Superior temporal gyrus (tissue), 1 donor: ENCODE results near the gene TP53I11.

Source experiments
- DNase-seq: peaks from one replicate; pipeline ENCODE4 v3.0.0-alpha.2; 2016; ENCODE audit errors: extremely low spot score

Gene TP53I11

GRCh38 chr11:44950625-44951476 lies at the start of gene TP53I11:
Gene TP53I11, minus strand, starts transcription at chr11:44950883. Its CDS starts 12,548 bp downstream, at chr11:44938335.
- DNase-seq = no peak

GRCh38 chr11:44999068-44999467 lies 48.4 kb upstream of the TP53I11 start:
- DNase-seq = no peak

- no peak for DNase-seq
These were observed 47.4 kb upstream of the TP53I11 start for GRCh38 chr11:44998051-44998450.

GRCh38 chr11:44997566-44997965 lies 46.9 kb upstream of the TP53I11 start:
- no peak for DNase-seq

- DNase-seq = no peak
These were observed 44.1 kb upstream of the TP53I11 start for GRCh38 chr11:44994753-44995152.

GRCh38 chr11:44993971-44994704 lies 43.5 kb upstream of the TP53I11 start:
- no peak for DNase-seq

GRCh38 chr11:44992774-44993173 lies 42.1 kb upstream of the TP53I11 start:
- no peak for DNase-seq

GRCh38 chr11:44992181-44992582 lies 41.5 kb upstream of the TP53I11 start:
- no peak for DNase-seq

GRCh38 chr11:44990665-44991064 lies 40.0 kb upstream of the TP53I11 start:
- DNase-seq = no peak

- no peak for DNase-seq
These were observed 39.3 kb upstream of the TP53I11 start for GRCh38 chr11:44989831-44990566.

GRCh38 chr11:44988981-44989635 lies 38.4 kb upstream of the TP53I11 start:
- DNase-seq = no peak

- DNase-seq = no peak
These were observed 37.4 kb upstream of the TP53I11 start for GRCh38 chr11:44988111-44988510.

- DNase-seq = no peak
These were observed 36.8 kb upstream of the TP53I11 start for GRCh38 chr11:44987506-44987905.

- DNase-seq = no peak
These were observed 35.6 kb upstream of the TP53I11 start for GRCh38 chr11:44986315-44986714.

- DNase-seq = no peak
These were observed 35.0 kb upstream of the TP53I11 start for GRCh38 chr11:44985721-44986120.

GRCh38 chr11:44983786-44984185 lies 33.1 kb upstream of the TP53I11 start:
- no peak for DNase-seq

GRCh38 chr11:44982496-44983062 lies 31.9 kb upstream of the TP53I11 start:
- no peak for DNase-seq

- DNase-seq = no peak
These were observed 30.1 kb upstream of the TP53I11 start for GRCh38 chr11:44980533-44981427.

GRCh38 chr11:44979543-44980399 lies 29.1 kb upstream of the TP53I11 start:
- DNase-seq = no peak
